IMR-90 (cell line): ENCODE measurements around the gene CAMK2D. TPM values are rescaled to one million over a fixed set of nuclear protein-coding genes. Genes with fewer than 3 reads are reported as not detected.

Source experiments
- ATAC-seq: fragments of 200-7000 bp; cut with Tn5 transposase; 2 replicates; pipeline ENCODE4 v1.9.1; 2020; ENCODE audit warnings: low read depth, mild to moderate bottlenecking, moderate library complexity
- BruUV-seq: library from RNA; stranded (reverse); fragments of 400-500 nt; replicated peaks from 2 replicates; lab custom pipeline; 2021; lab: Mats Ljungman, UMichigan
- CTCF ChIA-PET: fragments of 300-600 bp; formaldehyde crosslinking; extraction: SDS; loops from one replicate; lab custom pipeline; 2021; ENCODE audit warnings: antibody characterized with exemption; lab: Yijun Ruan, JAX
- POLR2A ChIA-PET: fragments of 300-600 bp; sonication (Branson Sonifier 250); formaldehyde crosslinking; loops from one replicate; lab custom pipeline; 2022; ENCODE audit warnings: antibody characterized with exemption; ENCODE audit not compliant: unreplicated experiment; lab: Charles Lee
- DNase-seq: peaks from one replicate; pipeline ENCODE4 v3.0.0; 2013
- H2AFZ ChIP-seq: replicated peaks from 2 replicates; pipeline ENCODE3; 2013; ENCODE audit warnings: low read length, mild to moderate bottlenecking; ENCODE audit not compliant: poor library complexity
- H2AK5ac ChIP-seq: 2 replicates; pipeline ENCODE4 v1.6.1; 2013; ENCODE audit warnings: low read depth, low read length, inconsistent platforms
- H2AK9ac ChIP-seq: replicated peaks from 2 replicates; pipeline ENCODE3; 2013; ENCODE audit warnings: mild to moderate bottlenecking, low read depth, low read length, moderate library complexity; ENCODE audit not compliant: poor library complexity
- H2BK120ac ChIP-seq: 2 replicates; pipeline ENCODE4 v1.6.1; 2013; ENCODE audit warnings: low read depth, low read length, inconsistent platforms
- H2BK15ac ChIP-seq: 3 replicates; pipeline ENCODE4 v1.6.1; 2013; ENCODE audit warnings: low read depth, low read length, inconsistent platforms
- H2BK20ac ChIP-seq: 2 replicates; pipeline ENCODE4 v1.6.1; 2013; ENCODE audit warnings: low read depth, mild to moderate bottlenecking, inconsistent platforms, low read length, moderate library complexity
- H2BK5ac ChIP-seq: 2 replicates; pipeline ENCODE4 v1.6.1; 2013; ENCODE audit warnings: mild to moderate bottlenecking, low read depth, low read length, inconsistent platforms; ENCODE audit not compliant: poor library complexity, severe bottlenecking
- H3K14ac ChIP-seq: replicated peaks from 2 replicates; pipeline ENCODE4 v1.6.1; 2013; ENCODE audit warnings: low read depth, low read length, inconsistent platforms
- H3K18ac ChIP-seq: 2 replicates; pipeline ENCODE4 v1.6.1; 2013; ENCODE audit warnings: low read depth, low read length, control low read depth
- H3K23ac ChIP-seq: 2 replicates; pipeline ENCODE4 v1.6.1; 2013; ENCODE audit warnings: low read depth, low read length, inconsistent platforms
- H3K27ac ChIP-seq: 2 replicates; pipeline ENCODE4 v1.5.1; 2013; ENCODE audit warnings: mild to moderate bottlenecking, control low read depth, low read length; ENCODE audit not compliant: insufficient read depth
- H3K27me3 ChIP-seq: 2 replicates; pipeline ENCODE4 v1.6.1; 2013; ENCODE audit warnings: low read length; ENCODE audit not compliant: control insufficient read depth, insufficient read depth
- H3K36me3 ChIP-seq: 2 replicates; pipeline ENCODE4 v1.6.1; 2013; ENCODE audit warnings: low read length, mixed read lengths; ENCODE audit not compliant: control insufficient read depth, insufficient read depth
- H3K4ac ChIP-seq: 2 replicates; pipeline ENCODE4 v1.6.1; 2013; ENCODE audit warnings: low read depth, low read length, inconsistent platforms
- H3K4me1 ChIP-seq: 2 replicates; pipeline ENCODE4 v1.6.1; 2013; ENCODE audit warnings: low read length, mixed read lengths; ENCODE audit not compliant: control insufficient read depth, insufficient read depth
- H3K4me2 ChIP-seq: 2 replicates; pipeline ENCODE4 v1.6.1; 2013; ENCODE audit warnings: low read depth, mild to moderate bottlenecking, control low read depth, low read length, moderate library complexity
- H3K4me3 ChIP-seq: 2 replicates; pipeline ENCODE4 v1.5.1; 2013; ENCODE audit warnings: low read depth, mild to moderate bottlenecking, control low read depth, low read length, moderate library complexity; ENCODE audit not compliant: insufficient read depth
- H3K56ac ChIP-seq: 2 replicates; pipeline ENCODE4 v1.6.1; 2013; ENCODE audit warnings: low read length, inconsistent platforms; ENCODE audit not compliant: insufficient read depth; ENCODE audit errors: extremely low read depth
- H3K79me1 ChIP-seq, 2 experiments: 2 replicates each; pipeline ENCODE4 v1.6.1; 2013; ENCODE audit warnings: low read length in 2 of 2, inconsistent platforms in 1 of 2, low read depth in 1 of 2
- H3K9ac ChIP-seq: 2 replicates; pipeline ENCODE4 v1.6.1; 2013; ENCODE audit warnings: low read depth, low read length, control low read depth
- H3K9me1 ChIP-seq: 2 replicates; pipeline ENCODE4 v1.6.1; 2013; ENCODE audit warnings: low read length, inconsistent platforms; ENCODE audit not compliant: insufficient read depth
- H3K9me3 ChIP-seq: 2 replicates; pipeline ENCODE4 v1.6.1; 2013; ENCODE audit warnings: low read length; ENCODE audit not compliant: control insufficient read depth, insufficient read depth
- H4K20me1 ChIP-seq: 2 replicates; pipeline ENCODE4 v1.6.1; 2013; ENCODE audit warnings: low read length, inconsistent platforms; ENCODE audit not compliant: insufficient read depth
- H4K5ac ChIP-seq: 2 replicates; pipeline ENCODE4 v1.6.1; 2013; ENCODE audit warnings: mild to moderate bottlenecking, low read depth, low read length, control low read depth
- H4K8ac ChIP-seq, 2 experiments: 2 replicates each; pipeline ENCODE4 v1.6.1; 2013; ENCODE audit warnings: low read depth in 2 of 2, low read length in 2 of 2, control low read depth in 1 of 2, inconsistent platforms in 1 of 2
- H4K91ac ChIP-seq: 2 replicates; pipeline ENCODE4 v1.6.1; 2013; ENCODE audit warnings: low read depth, low read length, inconsistent platforms; ENCODE audit not compliant: insufficient read depth
- FOS ChIP-seq: fragments of 150-350 bp; IDR thresholded peaks from 2 replicates; pipeline ENCODE4 v1.6.1; 2016; ENCODE audit warnings: low read depth, low read length
- NFE2L2 ChIP-seq: fragments of 150-350 bp; IDR thresholded peaks from 2 replicates; pipeline ENCODE4 v1.6.1; 2016; ENCODE audit warnings: low read depth, mild to moderate bottlenecking, low read length
- USF2 ChIP-seq: fragments of 150-350 bp; IDR thresholded peaks from 2 replicates; pipeline ENCODE4 v1.6.1; 2017; ENCODE audit warnings: mild to moderate bottlenecking, antibody characterized with exemption, low read length, low read depth
- WGBS, 2 experiments: methylation state at CpG; one replicate each; pipeline versions ENCODE4 v1.1.5 to v1.1.7; 2013; ENCODE audit warnings: missing lambda C conversion rate in 2 of 2; ENCODE audit not compliant: insufficient read length in 1 of 2; ENCODE audit errors: extremely low coverage in 2 of 2; 5-methylcytosine and 5-hydroxymethylcytosine counted together
- dilution Hi-C: fragments of 300-500 bp; cut with HindIII; formaldehyde crosslinking; loops from one replicate; pipeline ENCODE4 v1.14.3; 2018; ENCODE audit warnings: low sequenced_read_pairs; ENCODE audit not compliant: unreplicated experiment
- in situ Hi-C: fragments of 300-500 bp; cut with MboI; formaldehyde crosslinking; loops from 3 replicates; pipeline ENCODE4 v1.14.3; 2019; ENCODE audit warnings: low sequenced_read_pairs, inconsistent platforms, mixed read lengths
- intact Hi-C: fragments of 100-400 bp; cut with micrococcal nuclease; formaldehyde crosslinking; loops from 2 replicates; pipeline ENCODE4 v1.10.0; 2022
- polyA plus RNA-seq, 3 experiments: library from polyadenylated mRNA; depleted of rRNA; stranded (reverse); fragments of >200 nt; gene quantifications; 2 replicates each; pipeline ENCODE4 v1.2.3, GENCODE V29; 2012; ENCODE audit warnings: low replicate concordance in 1 of 3
- total RNA-seq: library from RNA; depleted of rRNA; stranded (reverse); fragments of >200 nt; gene quantifications from 2 replicates; pipeline ENCODE4 v1.2.3, GENCODE V29; 2012

CAMK2D gene
- total and polyA plus RNA-seq, 2 of the 4 experiments (the other 2 are of a cell fraction), result 44.6 to 156 TPM

- no peak overlapping the region for H3K14ac ChIP-seq
- H3K36me3 ChIP-seq, result peaks cover 3% of the 10 kb centered on the region
- ChIA-PET POLR2A (interaction anchor here (0.5 kb wide), 1 partner anchor 10 kb away, joined by 6 read pairs; no protein-coding TSS in a partner anchor), CTCF (no interaction called here)
- no peak overlapping the region for H3K18ac ChIP-seq
- peaks cover 22 to 26% of the 10 kb centered on the region in 2 experiments for H3K79me1 ChIP-seq
- peaks cover 4% of the 10 kb centered on the region; the same call in 1 of the 2 replicates for H4K20me1 ChIP-seq
- no peak overlapping the region for H3K4me3 ChIP-seq
- ATAC-seq (no peak), DNase-seq (no peak)
- no peak overlapping the region for H4K5ac ChIP-seq
- no TSS peak for BruUV-seq
- no peak overlapping the region for H2AFZ ChIP-seq
- H3K9me3 ChIP-seq, result no peaks in the 10 kb centered on the region
- no peak overlapping the region for H4K91ac ChIP-seq
- no peak overlapping the region for H3K9ac ChIP-seq
- no peak overlapping the region for H2BK5ac ChIP-seq
- no peak overlapping the region for H2BK120ac ChIP-seq
- no peak overlapping the region for H2BK15ac ChIP-seq
- dilution Hi-C loops (no loop called here), in situ Hi-C loops (no loop called here), intact Hi-C loops (no loop called here)
- H3K27me3 ChIP-seq, result no peaks in the 10 kb centered on the region
- no peak overlapping the region for H2AK9ac ChIP-seq
- H3K27ac ChIP-seq, result no peak overlapping the region
- no peak overlapping the region for H3K4ac ChIP-seq
- H2AK5ac ChIP-seq, result no peak overlapping the region
- no peak overlapping the region for H3K4me2 ChIP-seq
- peaks cover 5% of the 10 kb centered on the region for H3K4me1 ChIP-seq
- no peak overlapping the region for H3K56ac ChIP-seq
- WGBS, 2 experiments, result 100% methylated on average over 2 of the region's 4 CpGs; no CpG with 5 or more reads in 1 of the 2 experiments
- H4K8ac ChIP-seq, result no peak overlapping the region
- peaks cover 3% of the 10 kb centered on the region; the same call in 1 of the 2 replicates for H3K9me1 ChIP-seq
- H2BK20ac ChIP-seq, result no peak overlapping the region
- TF ChIP-seq USF2, result no peak
- no peak for TF ChIP-seq FOS
- TF ChIP-seq NFE2L2, result no peak
- H3K23ac ChIP-seq, result no peak overlapping the region
Observed at GRCh38 chr4:113601636-113602035, 159.9 kb downstream of the CAMK2D start.
